RWPE2 (cell line): Measurements from ENCODE around the gene CFAP46.

Experiments used
- ATAC-seq: fragments of 200-7000 bp; cut with Tn5 transposase; 3 replicates; pipeline ENCODE4 v1.9.1; 2021; ENCODE audit warnings: low read depth
- DNase-seq: peaks from one replicate; pipeline ENCODE4 v3.0.0-alpha.2; 2020; ENCODE audit warnings: low spot score
- H3K27ac ChIP-seq: fragments of 450-650 bp; 2 replicates; pipeline ENCODE4 v1.5.1; 2017; ENCODE audit warnings: mild to moderate bottlenecking; ENCODE audit not compliant: poor library complexity, severe bottlenecking
- H3K27me3 ChIP-seq: fragments of 250-450 bp; sonication (Bioruptor Pico); 2 replicates; pipeline ENCODE4 v1.5.1; 2021; ENCODE audit warnings: mild to moderate bottlenecking, moderate library complexity; ENCODE audit not compliant: insufficient read depth, poor library complexity, severe bottlenecking
- H3K36me3 ChIP-seq: fragments of 250-450 bp; sonication (Bioruptor Pico); 2 replicates; pipeline ENCODE4 v1.5.1; 2020; ENCODE audit warnings: low read depth, mild to moderate bottlenecking, moderate library complexity
- H3K4me1 ChIP-seq: fragments of 250-450 bp; sonication (Bioruptor Pico); 2 replicates; pipeline ENCODE4 v1.5.1; 2021; ENCODE audit warnings: mild to moderate bottlenecking, moderate library complexity; ENCODE audit not compliant: insufficient read depth, poor library complexity, severe bottlenecking
- H3K4me3 ChIP-seq: fragments of 250-450 bp; sonication (Bioruptor Pico); 2 replicates; pipeline ENCODE4 v1.5.1; 2021; ENCODE audit warnings: mild to moderate bottlenecking, moderate library complexity; ENCODE audit not compliant: severe bottlenecking
- H3K9me3 ChIP-seq: fragments of 250-450 bp; sonication (Bioruptor Pico); 2 replicates; pipeline ENCODE4 v1.5.1; 2021; ENCODE audit warnings: mild to moderate bottlenecking, moderate library complexity; ENCODE audit not compliant: severe bottlenecking
- TF ChIP-seq, protein P1 (sequence below): fragments of 450-650 bp; IDR thresholded peaks from one replicate; pipeline ENCODE4 v1.5.1; 2017; ENCODE audit warnings: mild to moderate bottlenecking, moderate library complexity; ENCODE audit not compliant: poor library complexity, severe bottlenecking

Gene CFAP46

DNA sequence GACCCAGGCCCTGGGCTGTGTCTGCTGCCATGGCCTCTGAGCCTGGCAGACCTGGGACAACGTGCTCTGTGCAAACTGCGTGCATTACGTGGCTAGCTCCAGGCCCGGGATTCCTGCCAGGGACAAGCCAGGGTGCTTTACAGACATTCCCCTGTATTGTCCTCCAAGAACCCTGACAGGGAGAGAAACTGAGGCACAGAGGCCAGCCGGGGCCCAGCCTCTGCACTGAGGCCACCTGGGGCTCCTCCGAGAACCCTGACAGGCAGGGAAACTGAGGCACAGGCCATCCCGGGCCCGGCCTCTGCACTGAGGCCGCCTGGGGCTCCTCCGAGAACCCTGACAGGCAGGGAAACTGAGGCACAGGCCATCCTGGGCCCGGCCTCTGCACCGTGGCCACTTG lies 64.9 kb downstream of the CFAP46 start:
- Histone ChIP-seq H3K27ac (no peak overlapping the region), H3K9me3 (no peaks in the 10 kb centered on the region), H3K27me3 (peaks cover 28% of the 10 kb centered on the region), H3K36me3 (no peaks in the 10 kb centered on the region), H3K4me3 (no peak overlapping the region), H3K4me1 (no peaks in the 10 kb centered on the region)
- TF ChIP-seq, protein P1, sequence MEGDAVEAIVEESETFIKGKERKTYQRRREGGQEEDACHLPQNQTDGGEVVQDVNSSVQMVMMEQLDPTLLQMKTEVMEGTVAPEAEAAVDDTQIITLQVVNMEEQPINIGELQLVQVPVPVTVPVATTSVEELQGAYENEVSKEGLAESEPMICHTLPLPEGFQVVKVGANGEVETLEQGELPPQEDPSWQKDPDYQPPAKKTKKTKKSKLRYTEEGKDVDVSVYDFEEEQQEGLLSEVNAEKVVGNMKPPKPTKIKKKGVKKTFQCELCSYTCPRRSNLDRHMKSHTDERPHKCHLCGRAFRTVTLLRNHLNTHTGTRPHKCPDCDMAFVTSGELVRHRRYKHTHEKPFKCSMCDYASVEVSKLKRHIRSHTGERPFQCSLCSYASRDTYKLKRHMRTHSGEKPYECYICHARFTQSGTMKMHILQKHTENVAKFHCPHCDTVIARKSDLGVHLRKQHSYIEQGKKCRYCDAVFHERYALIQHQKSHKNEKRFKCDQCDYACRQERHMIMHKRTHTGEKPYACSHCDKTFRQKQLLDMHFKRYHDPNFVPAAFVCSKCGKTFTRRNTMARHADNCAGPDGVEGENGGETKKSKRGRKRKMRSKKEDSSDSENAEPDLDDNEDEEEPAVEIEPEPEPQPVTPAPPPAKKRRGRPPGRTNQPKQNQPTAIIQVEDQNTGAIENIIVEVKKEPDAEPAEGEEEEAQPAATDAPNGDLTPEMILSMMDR, result no peak
- peak; percentile 45 for DNase-seq
- ATAC-seq, result no peak

DNA sequence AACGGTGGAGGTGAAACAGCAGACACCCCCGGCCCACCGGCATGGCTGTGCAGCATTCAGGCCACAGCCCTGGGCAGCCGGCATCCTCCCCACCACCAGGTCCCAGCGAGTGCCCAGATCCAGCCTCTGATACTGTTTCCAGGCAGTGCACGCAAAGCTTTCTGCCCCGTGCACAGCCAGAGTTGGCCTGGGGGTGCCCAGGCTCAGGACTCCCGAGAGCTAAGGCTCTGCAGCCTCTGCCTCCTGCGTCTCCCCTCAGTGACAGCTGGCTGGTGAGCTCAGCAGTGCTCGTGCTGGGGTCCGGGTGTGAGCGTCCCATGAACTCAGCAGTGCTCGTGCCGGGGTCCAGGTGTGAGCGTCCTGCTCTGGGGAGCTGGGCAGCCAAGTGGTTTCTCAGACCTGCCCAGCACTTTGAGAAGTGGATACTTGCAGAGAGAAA lies 65.4 kb downstream of the CFAP46 start:
- H3K4me3 ChIP-seq, result no peak overlapping the region
- peaks cover 33% of the 10 kb centered on the region for H3K27me3 ChIP-seq
- ATAC-seq (no peak), DNase-seq (peak; percentile 34)
- no peak overlapping the region for H3K27ac ChIP-seq
- H3K9me3 ChIP-seq, result no peaks in the 10 kb centered on the region
- H3K4me1 ChIP-seq, result no peaks in the 10 kb centered on the region
- H3K36me3 ChIP-seq, result no peaks in the 10 kb centered on the region
- TF ChIP-seq, protein P1, result no peak

DNA sequence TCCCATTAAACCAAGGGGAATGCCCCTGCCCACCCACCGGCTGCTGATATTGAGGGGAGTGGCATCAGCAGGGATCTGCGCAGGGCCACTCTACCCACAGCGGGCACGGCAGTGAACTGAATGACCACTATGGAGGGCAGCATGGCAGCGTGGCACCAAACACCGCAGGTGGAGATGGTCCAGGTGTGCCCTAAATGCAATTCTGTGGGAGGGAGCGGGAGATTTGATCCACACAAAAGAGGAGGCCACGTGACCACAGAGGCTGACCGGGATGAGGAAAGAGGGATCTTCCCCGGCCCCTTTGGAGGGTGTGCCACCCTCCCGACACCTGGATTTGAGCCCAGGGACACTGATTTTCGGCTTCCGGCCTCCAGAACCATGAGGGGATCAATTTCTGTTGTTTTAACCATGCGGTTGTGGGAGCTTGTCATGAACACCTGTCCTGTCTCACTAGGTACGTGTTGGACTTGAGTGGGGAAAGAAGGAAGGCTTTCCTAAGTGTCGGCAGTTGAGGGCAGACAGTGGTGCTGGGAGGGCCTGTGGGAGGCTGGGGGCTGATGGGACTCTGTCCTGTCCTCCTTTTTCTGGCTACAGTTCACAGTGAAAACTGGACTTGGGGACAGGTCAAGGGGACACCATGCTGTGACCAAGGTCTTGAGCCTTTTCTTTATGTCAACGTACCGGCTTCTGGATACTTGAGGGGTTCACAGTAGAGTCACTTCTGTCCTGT lies 66.1 kb downstream of the CFAP46 start:
- Histone ChIP-seq H3K36me3 (no peaks in the 10 kb centered on the region), H3K27ac (no peak overlapping the region), H3K4me1 (no peaks in the 10 kb centered on the region), H3K9me3 (no peaks in the 10 kb centered on the region), H3K27me3 (peaks cover 37% of the 10 kb centered on the region), H3K4me3 (no peak overlapping the region)
- ATAC-seq, result no peak
- DNase-seq, result peak; percentile 41
- TF ChIP-seq, protein P1, result no peak

DNA sequence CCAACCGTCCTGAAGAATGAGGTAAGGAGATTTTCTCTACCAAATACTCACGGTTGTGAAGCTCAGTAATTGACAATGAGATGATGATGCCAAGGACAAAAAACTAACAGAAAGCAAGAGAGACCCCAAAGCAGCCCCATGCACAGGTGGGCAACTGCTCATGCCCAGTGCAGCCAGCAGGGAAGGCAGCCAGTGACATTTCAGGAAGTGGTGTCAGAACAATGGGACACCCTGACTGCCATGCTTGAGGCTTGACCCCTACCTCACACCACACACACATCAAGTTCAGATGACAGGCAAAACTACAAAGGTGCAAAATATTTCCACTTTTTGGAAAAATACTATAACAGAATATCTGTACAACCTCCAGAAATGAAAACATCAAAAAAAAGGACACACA lies 66.9 kb downstream of the CFAP46 start:
- Histone ChIP-seq H3K27me3 (peaks cover 40% of the 10 kb centered on the region), H3K27ac (no peak overlapping the region), H3K4me1 (no peaks in the 10 kb centered on the region), H3K4me3 (no peak overlapping the region), H3K36me3 (no peaks in the 10 kb centered on the region), H3K9me3 (no peaks in the 10 kb centered on the region)
- DNase-seq (peak; percentile 16), ATAC-seq (no peak)
- TF ChIP-seq, protein P1, result no peak

DNA sequence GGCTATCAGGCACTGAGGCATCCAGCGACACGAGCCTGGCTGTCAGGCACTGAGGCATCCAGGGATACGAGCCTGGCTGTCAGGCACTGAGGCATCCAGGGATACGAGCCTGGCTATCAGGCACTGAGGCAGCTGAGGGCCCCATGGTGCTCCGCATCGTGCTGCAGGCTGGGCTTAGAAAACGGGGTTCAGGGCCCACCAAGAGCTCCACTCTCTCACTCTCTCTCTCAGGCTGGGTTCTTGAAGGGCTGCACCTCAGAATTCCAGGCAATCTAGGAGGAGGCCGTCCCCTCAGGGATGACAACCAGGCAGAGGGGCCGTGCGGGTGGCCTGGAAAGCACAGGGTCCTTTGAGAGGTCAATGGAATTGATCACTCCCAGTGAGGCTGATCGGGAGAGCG lies 69.0 kb downstream of the CFAP46 start:
- no peaks in the 10 kb centered on the region for H3K36me3 ChIP-seq
- no peak for ATAC-seq
- no peaks in the 10 kb centered on the region for H3K4me1 ChIP-seq
- TF ChIP-seq, protein P1, result no peak
- H3K27ac ChIP-seq, result no peak overlapping the region
- peaks cover 30% of the 10 kb centered on the region for H3K27me3 ChIP-seq
- DNase-seq, result peak; percentile 15
- no peak overlapping the region for H3K4me3 ChIP-seq
- H3K9me3 ChIP-seq, result no peaks in the 10 kb centered on the region
